H54 (cell line): ENCODE results near the gene NLGN1.

Source experiments
- DNase-seq: peaks from one replicate; pipeline ENCODE4 v3.0.0; 2011; ENCODE audit warnings: low spot score, mixed read lengths; ENCODE audit not compliant: insufficient read length
- FAIRE-seq: peaks from 3 replicates; lab custom pipeline; 2011; peaks lifted over from hg19 to GRCh38; lab: Jason Lieb, UNC
- POLR2A ChIP-seq: IDR thresholded peaks from 2 replicates; pipeline ENCODE4 v1.6.1; 2011; ENCODE audit warnings: low read depth, mild to moderate bottlenecking, low read length

NLGN1 gene

DNA sequence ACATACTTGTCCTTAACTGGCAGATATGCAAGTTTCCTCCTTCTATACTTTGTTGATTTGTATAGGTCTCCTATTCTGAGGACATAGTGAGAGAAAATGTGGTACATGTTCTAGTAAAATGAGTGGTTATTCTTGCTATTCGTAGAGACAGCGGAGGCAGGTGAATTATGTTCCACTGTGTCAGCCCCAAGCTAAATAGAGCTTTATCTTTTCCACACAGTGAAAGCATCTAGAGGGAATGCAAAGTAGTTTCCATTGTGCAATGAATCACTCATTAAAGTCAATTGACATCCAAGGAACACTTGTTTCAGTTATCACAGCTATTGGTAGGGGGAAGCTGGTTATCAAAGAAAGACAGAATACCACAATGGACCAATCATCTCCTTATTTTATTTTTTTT is 262.4 kb downstream of the NLGN1 start:
- no peak for TF ChIP-seq POLR2A
- FAIRE-seq (peak; percentile 50), DNase-seq (no peak)

DNA sequence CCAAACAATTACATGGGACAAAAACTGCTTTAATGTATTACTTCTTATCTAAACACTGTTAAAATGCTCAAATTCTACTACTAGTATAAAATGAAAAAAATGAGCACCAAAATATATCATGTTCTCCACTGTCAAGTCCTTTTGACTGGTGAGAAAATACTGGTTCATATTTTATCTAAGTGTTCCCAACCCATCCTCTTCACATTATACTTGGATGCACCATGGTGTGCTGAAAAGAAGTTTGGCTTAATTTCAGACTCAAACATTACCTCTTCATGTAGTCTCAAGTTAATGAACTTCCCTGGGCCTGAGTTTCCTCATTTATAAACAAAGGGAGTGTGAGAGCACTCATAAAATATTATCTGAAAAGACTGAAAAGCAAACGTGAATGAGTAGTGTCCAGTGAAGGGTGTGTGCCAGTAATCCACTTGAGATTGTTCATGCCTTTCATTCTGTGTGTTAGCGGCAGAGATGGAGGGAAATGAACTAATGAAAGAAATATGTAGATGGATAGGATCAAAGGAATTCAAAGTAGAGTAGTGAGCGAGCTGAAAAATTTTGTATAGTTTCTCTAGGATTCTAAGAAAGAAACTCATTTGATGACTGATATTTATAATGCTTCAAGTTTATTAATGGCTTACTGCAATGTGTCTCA is 263.2 kb downstream of the NLGN1 start:
- TF ChIP-seq POLR2A, result no peak
- DNase-seq (no peak), FAIRE-seq (peak; percentile 78)

DNA sequence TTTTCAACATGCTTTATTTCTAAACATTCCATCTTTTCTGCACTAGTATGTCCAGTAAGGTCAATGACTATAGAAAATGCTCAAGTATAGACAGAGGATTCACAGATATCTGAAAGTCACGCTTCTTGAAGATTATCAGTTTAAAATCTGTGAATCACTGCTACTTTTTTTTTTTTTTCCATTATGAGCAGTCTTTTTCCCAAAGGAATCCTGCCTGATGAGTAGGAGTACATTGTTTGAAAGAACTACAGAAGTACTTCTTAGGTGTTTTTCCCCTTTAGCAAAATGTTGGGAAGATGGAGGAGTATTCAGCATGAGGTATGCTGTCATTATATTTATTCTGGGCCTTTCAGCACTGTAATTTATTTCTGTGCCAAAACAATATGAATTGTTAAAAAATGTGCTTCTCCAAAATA is 266.2 kb downstream of the NLGN1 start:
- FAIRE-seq (no peak), DNase-seq (no peak)
- TF ChIP-seq POLR2A, result no peak

DNA sequence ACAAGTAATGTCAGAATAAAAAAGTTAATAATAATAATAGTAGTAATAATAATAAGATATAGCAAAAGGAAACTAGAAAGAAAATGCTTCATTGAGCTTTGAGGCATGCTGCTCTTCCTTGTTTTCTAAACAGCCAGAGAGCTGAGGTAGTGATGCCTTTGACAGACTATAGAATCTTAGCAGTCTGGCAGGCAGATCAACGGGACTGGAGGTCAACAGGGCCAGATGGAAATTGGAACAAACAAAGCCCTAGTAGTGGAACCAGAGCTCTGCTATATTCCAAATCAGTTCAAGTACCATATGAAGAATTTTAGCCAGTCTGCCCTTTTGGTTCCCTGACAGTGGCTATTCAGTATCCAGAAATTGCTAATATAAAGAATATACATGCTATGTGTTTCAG is 278.6 kb downstream of the NLGN1 start:
- TF ChIP-seq POLR2A, result no peak
- DNase-seq (no peak), FAIRE-seq (no peak)

DNA sequence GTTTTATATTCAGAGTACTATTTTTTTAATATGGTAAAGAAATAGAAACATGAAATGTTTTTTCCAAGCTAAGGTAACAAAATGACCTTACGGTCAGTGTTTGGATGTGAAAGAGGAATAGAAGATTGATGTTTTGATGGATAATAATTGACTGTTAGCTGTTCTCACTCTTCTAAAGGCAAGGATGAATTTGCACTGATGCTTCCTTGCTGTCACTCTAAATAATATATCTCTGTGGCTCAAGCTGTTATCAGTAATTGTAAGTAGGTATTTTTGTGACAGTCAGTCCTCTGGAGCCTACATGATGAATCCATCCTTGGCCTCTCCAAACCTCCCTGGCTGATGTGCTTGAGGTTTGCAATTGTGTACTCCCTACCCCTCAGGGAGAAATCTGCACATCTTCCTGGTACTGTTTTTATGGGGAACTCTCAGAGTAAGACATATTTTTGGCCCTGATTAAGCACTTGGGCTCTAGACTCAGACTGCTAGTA is 283.7 kb downstream of the NLGN1 start:
- FAIRE-seq, result peak; percentile 33
- DNase-seq, result no peak
- TF ChIP-seq POLR2A, result no peak

DNA sequence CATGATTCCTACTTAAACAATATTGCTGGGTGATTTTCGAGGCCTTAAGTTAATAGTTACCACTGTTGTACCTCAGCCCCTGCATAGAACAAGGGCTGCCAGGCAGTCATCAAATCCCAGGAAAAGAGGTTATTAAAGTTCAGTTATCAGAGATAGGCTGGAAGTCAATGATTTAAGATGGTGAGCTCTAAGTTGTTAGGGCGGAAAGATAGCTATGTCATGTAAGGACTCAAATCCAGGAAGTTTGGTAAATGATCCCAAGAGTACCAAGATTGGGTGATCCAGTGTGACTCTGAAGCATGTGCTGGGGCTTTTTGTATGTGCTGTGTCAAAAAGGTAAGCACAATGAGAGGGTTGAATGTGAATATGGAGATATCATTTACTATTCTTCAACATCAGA is 287.9 kb downstream of the NLGN1 start:
- DNase-seq, result no peak

DNA sequence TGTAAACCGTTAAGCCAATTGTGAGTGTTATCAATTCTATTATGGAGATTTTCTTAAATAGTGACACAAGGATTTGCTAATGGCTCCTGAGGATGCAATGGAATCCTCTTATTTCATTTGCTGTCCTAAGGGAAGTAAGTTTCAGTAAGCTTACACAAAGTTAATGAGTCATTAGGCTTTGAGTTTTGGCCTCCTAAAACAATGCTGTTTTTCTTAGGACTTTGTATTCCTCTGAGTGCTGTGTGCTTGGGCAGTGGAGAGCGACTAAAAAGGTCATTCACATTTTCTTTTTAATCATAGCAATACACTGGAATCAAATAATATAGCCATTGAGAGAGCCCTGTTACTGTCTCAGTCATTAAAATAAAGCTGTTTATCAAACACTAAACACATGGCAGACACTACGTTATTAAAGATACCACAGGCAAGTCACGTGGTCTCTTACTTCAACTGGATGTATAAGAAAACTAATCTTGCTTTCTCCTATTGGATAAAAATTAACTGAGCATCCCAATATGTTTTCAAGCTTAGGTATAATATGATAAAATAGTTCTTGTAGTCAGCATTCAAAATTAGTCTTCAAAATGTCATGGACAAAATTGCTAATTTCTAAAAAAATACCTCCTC is 290.8 kb downstream of the NLGN1 start:
- TF ChIP-seq POLR2A, result no peak
- DNase-seq (no peak), FAIRE-seq (peak; percentile 23)

More for the DNA sequence above, 287.9 kb downstream of the NLGN1 start:
- TF ChIP-seq POLR2A, result no peak
- FAIRE-seq, result no peak

DNA sequence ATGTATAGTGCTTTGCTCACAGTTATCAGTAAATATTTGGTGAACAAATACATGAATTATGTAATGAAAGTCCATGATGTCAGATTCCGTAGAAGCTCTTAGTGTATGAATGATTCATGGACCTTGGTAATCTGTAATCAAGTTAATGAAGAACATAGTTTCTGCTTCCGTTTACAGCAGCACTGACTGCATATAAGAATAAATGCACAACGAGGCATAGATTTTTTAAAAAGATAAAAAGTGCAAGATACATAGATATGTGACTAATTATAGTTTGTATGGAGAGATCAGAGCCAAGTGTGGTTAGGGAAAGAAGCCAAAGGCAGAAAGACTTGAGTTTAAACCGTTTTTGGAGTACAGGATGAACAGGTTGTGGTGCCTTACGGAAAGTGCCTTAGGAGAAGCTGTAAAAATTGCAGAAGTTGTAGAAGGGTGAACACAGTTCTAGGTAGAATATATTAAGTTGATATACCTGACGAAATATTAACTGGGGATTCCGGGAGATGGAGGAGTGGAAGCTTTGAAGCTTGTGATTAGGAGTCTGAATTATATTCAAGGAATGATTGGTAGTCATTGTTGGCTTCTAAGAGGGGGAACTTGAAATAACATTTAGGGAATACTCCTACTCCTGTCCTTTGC is 293.1 kb downstream of the NLGN1 start:
- FAIRE-seq (peak; percentile 45), DNase-seq (no peak)
- no peak for TF ChIP-seq POLR2A

DNA sequence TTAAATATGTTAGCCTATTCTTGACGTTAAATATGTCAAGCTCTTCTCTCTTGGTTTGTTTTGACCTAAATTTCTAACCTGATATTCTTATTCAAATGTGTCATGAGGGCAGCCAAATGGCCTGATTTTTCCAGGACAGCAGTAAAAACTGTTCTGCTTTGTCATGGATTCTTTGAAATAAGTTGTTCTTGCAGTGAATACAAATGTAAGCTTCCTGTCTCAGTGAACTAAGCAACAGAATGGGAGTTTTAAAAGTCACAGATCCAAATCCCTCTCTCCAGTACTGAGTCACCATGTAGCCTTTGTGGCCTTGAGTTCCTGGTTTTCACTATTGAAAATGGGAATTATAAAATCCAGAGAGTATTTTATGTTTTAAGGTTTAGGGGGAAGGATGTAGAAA is 301.8 kb downstream of the NLGN1 start:
- no peak for TF ChIP-seq POLR2A
- no peak for DNase-seq

DNA sequence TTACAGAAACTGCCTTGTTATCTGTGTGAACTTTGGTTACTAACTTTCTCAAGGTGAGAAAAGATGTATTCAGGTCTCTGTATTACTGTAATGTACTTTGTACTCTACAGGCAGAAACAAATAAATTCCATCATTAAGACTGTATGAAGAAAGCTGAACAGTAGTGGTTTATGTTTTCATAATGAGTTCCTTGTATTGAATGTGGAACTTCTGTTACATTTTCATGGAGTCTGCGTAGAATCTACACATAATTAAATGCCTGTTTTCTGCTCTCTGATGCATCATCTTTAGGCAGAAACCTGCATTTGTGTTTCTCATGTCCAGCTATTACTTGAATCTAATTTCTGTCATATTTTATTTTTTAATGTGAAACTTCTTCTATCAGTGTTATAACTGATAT is 302.8 kb downstream of the NLGN1 start:
- no peak for FAIRE-seq
- no peak for TF ChIP-seq POLR2A
- DNase-seq, result no peak

More for the DNA sequence above, 301.8 kb downstream of the NLGN1 start:
- FAIRE-seq, result no peak

DNA sequence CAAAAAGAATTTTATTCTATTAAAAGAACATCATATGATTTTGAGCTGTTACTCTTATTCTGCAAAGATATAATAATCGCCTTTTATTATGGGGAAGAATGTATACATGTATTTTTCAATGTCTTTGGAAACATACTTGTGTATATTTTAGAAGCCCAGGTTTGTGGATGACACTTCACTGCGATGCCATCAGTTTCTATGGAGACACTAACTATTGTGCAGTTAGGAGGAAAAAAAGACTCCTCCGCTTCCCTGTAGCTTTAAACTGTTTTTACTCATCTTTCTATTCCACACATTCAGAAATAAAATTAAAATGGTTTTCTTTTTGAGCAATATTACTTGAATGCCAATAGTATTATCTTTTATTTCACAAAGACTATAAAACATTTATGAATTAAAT is 305.0 kb downstream of the NLGN1 start:
- FAIRE-seq, result no peak
- no peak for TF ChIP-seq POLR2A
- DNase-seq, result no peak

DNA sequence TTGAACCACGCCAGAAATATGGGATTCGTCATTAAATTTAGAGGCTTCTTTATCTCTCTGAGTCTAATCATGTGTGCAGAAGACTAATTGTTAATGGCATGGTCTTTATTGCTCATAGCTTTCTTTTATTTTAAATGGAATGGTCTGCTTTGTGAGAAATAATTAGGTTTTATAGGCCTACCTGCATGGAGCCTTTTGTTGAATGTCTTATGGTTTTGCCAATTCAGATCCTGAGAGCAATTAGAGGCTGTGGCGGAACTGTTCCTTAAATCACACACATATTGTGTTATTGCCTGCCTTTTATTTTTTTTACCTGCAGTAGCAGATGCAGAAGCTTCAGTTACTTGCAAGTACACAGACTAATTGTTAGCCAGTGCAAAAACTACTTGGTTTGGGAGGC is 306.2 kb downstream of the NLGN1 start:
- no peak for TF ChIP-seq POLR2A
- DNase-seq, result no peak
- no peak for FAIRE-seq

DNA sequence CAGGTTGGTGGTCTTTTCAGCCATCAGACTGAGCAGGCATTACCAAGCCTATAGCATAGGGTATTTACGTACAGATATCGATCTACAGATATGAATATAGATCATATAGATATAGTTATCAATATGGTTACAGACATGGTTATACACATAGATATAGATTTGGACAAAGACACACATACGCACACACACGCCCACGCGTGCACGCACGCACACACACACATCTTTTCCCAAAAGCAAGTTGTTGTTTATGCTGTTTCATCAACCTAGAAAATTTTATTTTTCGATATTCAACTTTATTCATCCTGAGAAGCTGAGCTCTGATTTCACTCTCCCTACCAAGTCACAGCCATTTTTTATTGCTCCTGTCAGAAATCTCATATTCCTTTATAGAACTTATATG is 309.1 kb downstream of the NLGN1 start:
- DNase-seq (no peak), FAIRE-seq (no peak)
- no peak for TF ChIP-seq POLR2A

DNA sequence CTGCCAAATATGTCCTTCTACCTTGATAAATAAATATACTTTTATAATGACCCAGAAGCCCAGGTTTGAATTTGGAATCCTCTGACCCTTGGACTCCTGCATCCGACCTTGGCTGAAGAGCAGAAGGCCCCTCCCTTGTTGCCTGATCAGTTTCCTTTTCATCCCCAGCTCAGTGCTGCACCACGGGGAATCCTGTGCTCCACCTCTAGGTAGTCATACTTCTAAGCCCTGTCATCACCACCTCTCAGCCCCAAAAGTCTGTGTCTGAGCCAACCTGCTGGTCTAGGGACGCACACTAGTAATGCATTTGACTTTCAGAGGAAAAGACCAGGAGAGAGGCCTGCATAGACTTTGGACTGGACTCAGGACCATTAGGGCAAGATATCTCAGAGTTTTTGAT is 310.6 kb downstream of the NLGN1 start:
- no peak for TF ChIP-seq POLR2A
- FAIRE-seq (peak; percentile 91), DNase-seq (peak; percentile 5)
